SH-SY5Y (cell line): ENCODE results near the gene ARHGAP35.
A peak's percentile ranks its signal among the peaks of the same experiment; 100 is the strongest.

ENCODE experiments used
- GATA2 ChIP-seq: IDR thresholded peaks from 2 replicates; pipeline ENCODE4 v1.6.1; 2011; ENCODE audit warnings: mild to moderate bottlenecking, low read depth, low read length
- GATA3 ChIP-seq: IDR thresholded peaks from 2 replicates; pipeline ENCODE4 v1.6.1; 2011; ENCODE audit warnings: low read depth, mild to moderate bottlenecking, low read length, moderate library complexity

- TF ChIP-seq GATA2 (0 out of 2 replicates have a peak, but pooled peaks have one; percentile 17), GATA3 (no peak)
These were observed 41.1 kb downstream of the ARHGAP35 start for GRCh38 chr19:46901701-46902401.
